Amygdala (tissue), 56 donors: ENCODE results near the gene OVOL2.
"Not testable (repeated sequence)": the region's sequence is repeated elsewhere in the genome, so short reads cannot be mapped to it uniquely, and the experiment has no call there.

Experiments
- DNase-seq, 56 donors: peaks; one replicate each; lab custom pipeline; 2025; lab: John Stamatoyannopoulos, UW

Gene OVOL2

DNA sequence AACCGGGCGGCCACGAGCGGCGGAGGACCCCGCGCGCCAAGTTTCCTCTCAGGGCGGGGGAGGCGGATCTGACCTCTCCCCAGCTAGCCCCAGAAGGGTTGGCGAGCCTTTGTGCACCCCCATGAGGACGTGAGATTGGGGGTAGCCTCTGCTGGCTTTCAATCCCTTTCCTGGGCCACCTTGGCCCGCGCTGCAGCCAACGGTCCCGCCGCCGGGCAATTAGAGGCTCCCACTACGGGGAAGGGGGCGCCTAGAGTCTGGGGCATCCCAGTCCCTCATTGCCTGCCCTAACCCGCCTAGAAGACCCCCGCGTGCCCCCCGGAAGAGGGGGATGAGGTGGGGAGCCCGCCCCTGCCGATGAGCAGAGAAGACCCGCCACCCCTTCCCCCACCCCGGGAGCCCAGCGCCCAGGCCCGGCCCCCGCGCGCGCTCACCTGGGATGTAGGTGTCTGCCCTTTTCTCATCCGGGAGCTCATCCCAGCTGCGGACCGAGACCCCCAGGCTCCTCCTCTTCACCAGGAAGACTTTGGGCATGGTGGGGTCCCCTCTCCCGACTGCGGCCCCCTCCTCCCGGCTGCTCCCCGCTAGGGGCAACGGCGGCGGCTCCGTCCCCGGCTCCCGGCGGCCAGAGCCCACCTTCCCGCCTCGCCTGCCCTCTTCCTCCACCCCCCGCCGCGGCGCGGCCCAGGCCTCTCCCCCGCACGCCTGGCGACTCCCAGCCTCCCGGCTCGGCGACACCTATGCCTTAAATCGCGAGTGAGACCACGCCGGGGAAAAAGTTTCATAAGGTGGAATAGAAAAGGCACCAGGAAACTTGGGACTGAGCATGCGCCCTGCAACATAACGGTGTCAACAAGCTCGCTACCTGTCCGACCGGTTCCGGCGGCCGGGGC, at the start of gene OVOL2:
Gene OVOL2 (minus strand): TSS at position 816 of the 893 bp plus-strand sequence. CDS start 282 bp downstream, at position 534.
- DNase-seq: no peak

DNA sequence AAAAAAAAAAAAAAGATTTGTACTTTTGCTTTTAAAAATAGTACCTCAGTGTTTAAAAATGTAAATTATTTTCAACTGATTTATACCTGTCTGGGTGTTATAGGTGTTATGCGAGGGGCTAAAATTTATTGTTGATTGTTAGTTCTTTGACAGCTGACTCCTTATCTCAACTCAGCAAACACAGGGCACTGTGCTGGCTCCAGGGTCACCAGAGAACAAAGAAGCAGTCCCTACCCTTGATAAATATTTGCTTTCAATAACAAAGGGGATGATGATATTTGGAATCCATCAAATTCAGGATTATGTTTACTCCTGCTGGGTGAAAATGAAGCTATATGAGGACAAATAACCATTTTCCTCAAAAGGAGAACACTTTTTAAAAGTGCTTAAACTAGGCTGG, 45.8 kb upstream of the OVOL2 start:
- DNase-seq: no peak

DNA sequence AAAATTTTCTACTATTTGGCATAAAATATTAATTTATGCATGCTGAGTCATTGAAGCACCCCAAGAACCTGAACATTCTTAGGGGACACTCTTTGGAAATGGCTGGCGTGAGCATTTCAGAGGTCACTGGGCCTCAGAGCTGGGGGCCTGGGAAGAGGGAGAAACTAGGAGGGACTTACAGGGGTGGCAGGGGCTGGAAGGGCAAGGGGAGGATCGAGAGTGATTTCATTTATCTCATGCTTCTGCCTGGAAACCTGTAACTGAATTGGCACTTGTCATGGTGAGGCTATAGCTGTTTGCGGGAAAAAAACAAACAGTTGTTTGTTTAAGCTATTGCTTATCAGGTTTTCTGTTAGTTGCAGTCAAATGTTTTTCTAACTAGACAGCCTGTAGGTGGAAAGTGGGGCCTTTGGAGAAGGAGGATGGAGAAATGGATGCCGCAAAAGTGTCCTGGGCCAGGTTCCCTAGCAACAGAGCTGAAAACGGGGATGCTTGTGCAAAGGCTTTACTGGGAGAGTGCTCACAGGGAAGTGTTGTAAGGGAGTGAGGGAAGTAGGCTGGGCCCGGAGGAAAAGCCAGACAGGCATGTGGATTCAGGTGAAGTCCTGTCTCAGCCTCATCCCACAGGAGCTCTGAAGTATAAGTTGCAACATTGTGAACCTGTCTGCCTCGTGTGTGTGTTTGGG, 43.6 kb upstream of the OVOL2 start:
- DNase-seq: peak in 1 of 56 donors; percentile 1

DNA sequence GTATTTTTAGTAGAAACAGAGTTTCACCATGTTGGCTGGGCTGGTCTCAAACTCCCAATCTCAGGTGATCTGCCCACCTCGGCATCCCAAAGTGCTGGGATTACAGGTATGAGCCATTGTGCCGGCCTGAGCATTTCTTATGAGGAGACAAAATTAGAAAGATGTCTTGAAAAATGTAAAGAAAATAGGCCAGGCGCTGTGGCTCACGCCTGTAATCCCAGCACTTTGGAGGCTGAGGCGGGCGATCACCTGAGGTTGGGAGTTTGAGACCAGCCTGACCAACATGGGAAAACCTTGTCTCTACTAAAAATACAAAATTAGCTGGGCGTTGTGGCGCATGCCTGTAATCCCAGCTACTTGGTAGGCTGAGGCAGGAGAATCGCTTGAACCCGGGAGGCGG, 42.9 kb upstream of the OVOL2 start:
- not testable (repeated sequence) for DNase-seq

DNA sequence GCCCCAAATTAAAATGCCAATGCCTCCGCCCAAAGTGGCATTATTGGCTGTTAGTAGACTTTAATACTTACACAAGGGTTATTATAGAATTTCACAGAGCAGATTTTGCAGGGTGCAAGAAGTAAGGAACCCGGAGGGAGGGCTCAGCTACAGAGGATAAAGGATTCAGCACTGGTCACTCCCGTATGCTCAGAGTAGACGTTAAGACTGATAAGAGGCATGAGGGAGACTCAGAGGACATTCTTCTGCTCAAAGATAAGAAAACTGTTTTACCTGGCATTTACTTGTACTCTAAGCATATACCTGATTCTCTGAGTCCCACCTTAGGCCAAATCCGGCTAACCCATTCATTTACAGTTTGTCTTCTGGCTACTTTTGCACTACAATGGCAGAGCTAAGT, 36.5 kb upstream of the OVOL2 start:
- no peak for DNase-seq

DNA sequence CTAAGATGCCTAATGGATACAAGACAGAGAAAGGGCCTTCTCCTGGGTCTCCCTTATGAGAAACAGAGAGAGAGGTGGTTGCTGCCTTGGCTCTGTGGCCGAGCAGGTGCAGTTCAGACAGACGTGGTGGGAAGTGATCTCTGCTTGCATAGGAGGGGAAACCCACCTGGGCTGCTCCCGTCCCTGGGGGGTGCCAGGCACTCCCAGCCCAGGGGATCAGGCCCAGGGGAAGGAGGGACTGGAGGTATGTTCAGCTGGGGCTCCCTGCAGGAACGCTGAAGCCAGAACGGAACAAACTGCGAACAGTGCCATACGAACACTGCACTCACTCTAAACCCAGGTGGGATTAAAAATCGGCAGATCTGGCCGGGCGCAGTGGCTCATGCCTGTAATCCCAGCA, 35.7 kb upstream of the OVOL2 start:
- no peak for DNase-seq

DNA sequence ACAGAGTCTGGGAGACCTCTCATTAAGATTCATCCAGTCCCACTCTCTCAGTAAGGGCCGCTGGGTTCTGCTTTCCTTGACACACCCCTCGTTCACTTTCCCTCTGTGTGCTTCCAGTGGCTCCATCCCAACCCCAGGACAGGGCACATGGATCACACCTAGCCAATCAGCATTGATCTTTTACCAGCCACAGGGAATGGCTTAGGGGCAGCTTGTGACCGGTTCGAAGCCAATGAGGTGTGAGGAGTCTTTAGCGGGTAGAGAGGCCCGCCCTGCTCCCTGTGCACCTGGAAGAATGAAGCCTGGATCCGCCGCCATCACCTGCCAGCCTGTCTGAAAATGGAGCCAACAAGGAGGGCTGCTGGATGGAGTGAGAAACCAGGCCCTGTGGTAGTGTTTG, 35.2 kb upstream of the OVOL2 start:
- DNase-seq: no peak

DNA sequence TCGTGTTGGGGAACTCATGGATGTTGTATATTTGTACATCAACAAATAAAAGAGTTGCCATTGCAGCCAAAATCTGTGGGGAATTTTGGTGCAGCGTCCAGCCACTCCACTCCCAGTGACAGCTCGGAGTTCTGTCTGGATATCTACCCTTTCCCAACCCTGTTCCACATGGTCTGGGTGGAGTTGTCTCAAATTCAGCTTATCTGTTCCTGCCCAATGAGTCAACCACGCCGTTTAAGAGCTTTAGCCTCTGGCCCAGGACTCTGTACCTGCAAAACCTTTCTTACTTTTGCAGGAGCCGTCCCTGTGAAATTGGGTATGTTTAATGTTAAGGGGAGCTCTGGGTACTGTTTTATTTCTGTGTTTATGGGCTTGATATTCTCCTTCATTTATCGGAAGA, 33.9 kb upstream of the OVOL2 start:
- DNase-seq: no peak

DNA sequence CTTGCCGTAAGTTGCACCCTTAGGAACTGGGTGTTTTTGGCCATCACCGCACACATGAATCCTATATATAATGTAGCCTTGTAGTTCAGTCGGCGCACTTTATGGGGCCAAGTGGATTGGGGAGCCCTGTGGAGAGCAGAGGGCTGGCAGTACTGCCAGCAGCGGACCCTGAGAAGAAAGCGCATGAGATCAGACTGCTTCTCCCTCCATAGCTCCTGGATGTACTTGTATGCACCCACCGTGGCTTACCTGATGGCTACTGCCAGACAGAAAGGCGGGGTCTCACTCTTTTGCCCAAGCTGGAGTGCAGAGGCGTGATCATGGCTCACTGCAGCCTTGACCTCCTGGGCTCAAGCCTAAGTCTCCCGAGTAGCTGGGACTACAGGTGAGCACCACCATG, 32.8 kb upstream of the OVOL2 start:
- no peak for DNase-seq

DNA sequence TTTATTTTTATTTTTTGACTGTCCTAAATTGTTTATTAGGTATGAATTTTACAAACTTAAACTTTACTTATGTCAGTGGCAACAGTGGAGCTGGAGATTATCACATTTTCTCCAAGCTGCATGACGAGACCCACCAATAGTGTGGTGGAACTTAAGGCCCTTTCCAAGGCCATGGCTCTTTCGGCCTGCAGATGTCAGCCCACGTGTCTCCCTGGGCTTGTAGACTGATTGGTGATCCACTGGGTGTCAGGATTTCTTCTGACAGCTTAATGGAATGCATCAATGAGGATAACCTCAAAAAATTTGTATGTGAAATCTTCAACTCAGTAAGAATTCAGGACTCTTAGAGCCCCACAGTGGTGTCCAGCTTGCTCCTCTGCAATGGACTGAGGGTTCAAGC, 32.3 kb upstream of the OVOL2 start:
- no peak for DNase-seq

DNA sequence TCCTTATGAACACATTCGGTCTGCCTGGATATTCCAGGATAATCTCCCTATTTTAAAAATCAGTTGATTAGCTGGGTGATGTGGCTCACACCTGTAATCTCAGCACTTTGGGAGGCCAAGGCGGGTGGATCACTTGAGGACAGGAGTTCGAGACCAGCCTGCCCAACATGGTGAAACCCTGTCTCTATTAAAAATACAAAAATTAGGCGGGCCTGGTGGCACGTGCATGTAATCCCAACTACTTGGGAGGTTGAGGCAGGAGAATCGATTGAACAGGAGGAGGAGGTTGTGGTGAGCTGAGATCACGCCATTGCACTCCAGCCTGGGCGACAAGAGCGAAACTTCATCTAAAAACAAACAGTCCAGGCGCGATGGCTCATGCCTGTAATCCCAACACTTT, 31.1 kb upstream of the OVOL2 start:
- DNase-seq: not testable (repeated sequence)

DNA sequence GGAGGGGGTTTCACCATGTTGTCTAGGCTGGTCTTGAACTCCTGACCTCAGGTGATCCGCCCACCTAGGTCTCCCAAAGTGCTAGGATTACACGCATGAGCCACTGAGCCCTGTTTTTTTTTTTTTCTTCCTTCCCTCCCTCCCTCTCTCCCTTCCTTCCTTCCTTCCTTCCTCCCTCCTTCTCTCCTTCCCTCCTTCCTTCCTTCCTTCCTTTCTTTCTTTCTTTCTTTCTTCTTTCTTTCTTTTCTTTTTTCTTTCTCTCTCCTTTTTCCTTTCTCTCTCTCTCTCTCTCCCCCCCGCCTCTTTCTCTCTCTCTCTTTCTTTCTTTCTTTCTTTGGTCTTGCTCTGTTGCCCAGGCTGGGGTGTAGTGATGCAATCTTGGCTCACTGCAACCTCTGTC, 30.6 kb upstream of the OVOL2 start:
- DNase-seq: not testable (repeated sequence)

DNA sequence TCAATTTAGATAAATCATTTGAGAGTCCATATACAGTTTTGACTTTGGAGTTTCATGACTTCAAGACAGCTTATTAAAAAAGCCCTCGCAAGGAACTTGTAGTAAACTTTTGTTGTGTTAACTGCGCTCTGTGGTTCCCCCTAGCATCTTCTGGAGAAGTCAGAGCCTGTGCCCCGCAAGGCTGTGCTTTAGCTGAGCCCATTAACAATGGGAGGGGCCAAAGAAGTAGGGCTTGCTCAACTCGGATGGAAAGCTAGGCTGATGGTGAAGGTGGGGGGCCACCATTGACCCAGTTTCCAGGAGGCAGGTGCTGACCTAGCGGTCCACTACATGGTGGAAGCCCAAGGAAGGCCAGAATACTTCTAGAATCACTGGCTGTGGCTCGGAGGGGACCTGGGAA, 29.3 kb upstream of the OVOL2 start:
- no peak for DNase-seq

DNA sequence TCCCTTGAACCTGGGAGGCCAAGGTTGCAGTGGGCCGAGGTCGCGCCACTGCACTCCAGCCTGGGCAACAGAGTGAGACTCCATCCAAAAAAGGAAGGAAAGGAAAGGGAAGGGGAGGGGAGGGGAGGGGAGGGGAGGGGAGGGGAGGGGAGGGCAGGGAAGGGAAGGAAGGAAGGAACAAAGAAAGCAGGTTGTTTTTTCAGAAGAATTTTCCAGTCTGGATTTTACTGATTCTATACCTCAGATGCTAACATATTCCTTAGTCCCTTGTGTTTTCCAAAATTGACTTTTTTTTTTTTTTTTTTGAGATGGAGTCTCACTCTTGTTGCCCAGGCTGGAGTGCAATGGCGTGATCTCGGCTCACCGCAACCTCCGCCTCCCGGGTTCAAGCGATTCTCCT, 23.1 kb upstream of the OVOL2 start:
- DNase-seq: not testable (repeated sequence)

DNA sequence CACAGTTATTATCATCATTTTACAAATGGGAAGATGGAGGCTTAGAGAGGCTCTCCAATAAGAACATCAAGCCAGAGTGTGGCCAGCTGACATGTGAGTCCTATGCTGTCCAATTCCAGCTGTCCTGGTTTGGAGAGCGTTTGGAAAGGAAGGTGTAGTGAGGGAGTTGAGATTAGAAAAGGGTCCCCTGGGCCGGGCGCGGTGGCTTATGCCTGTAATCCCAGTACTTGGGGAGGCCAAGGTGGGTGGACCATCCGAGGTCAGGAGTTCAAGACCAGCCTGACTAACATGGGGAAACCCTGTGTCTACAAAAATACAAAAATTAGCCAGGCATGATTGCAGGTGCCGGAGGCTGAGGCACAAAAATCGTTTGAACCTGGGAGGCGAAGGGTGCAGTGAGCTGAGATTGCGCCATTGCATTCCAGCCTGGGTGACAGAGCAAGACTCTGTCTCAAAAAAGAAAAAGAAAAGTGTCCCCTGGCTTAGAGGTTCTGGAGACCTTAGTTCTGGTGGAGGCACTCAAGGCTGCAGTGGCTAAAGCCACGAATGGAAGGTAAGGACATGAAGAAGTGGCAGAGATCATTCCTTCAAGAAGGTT, 22.1 kb upstream of the OVOL2 start:
- no peak for DNase-seq

DNA sequence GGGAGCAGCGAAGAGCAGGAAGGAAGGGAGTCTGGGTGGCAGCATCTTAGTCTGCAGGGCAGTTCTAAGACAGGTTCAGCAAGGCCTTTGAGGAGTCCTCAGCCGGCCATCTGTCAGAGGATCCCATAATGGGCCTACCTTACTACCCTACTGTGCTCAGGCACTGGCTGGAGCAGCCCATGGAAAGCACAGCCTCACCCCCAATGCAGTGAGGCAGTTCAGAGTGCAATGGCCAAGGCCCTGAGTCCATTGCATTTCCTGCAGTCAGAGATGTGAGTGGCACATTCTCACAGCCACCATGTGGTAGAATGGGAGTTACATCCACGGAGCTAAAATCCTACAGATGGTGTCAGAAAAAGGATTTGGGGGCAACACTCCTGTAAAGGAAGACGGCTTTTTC, 19.4 kb upstream of the OVOL2 start:
- no peak for DNase-seq

DNA sequence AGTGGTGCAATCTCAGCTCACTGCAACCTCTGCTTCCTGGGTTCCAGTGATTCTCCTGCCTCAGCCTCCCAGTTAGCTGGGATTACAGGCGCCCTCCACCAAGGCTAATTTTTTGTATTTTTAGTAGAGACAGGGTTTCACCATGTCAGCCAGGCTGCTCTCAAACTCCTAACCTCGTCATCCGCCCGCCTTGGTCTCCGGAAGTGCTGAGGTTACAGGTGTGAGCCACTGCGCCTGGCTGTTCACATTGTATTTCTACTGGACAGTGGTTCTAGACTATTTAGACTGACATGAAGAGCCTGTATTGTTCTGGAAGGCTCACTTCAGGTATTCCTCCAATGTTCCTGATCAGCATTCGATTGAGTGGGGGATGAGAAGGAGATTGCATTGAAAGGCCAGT, 14.8 kb upstream of the OVOL2 start:
- no peak for DNase-seq

DNA sequence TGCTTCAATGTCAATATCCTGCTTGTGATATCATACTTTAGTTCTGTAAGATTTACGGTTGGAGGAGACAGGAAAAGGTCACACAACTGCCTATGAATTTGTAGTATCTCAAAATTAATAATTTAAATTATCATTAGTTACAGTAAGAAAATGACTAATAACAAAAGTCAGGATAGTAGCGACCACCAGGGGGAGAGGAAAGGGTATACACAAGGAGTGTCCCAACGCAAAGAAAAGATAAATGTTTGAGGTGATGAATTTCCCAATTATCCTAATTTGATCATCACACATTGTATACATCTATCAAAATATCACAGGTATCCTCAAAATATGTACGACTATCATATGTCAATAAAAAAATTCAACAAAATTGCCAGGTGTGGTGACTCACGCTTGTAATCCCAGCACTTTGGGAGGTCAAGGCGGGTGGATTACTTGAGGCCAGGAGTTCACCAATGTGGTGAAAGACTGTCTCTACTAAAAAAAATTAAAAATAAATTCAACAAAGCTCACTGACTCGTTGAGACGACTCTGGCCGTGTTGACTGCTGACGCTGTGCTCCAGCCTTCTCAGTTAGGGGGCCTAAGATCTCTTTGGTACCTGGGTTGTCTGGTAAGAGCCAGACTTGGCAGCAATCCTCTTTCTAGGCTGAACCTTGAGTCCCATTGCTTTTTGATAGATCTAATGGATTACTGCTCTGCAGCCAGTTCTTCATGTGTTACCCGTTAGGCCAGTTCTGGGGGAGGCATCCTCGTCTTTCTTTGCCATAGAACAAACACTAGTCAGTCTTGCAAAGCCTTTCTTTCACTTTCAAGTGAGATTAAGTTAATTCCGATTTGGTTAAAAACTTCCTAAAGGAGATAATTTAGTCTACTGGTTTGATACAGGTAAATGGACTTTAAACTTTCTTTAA, 9.0 kb upstream of the OVOL2 start:
- no peak for DNase-seq

DNA sequence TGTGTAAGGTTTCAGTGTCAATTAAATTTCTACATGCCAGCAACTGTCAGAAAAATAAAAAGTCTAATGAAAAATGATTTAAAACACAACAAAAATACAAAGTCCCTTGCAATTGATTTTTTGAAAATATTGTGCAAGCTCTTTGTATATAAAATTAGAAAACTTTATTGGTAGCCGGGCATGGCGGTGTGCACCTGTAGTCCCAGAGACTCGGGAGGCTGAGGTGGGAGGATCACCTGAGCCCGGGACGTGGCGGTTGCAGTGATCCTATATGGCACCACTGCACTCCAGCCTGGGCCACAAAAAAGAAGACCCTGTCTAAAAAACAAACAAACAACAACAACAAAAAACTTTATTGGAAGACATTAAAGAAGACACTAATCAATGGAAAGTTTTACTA, 6.0 kb upstream of the OVOL2 start:
- DNase-seq: no peak

DNA sequence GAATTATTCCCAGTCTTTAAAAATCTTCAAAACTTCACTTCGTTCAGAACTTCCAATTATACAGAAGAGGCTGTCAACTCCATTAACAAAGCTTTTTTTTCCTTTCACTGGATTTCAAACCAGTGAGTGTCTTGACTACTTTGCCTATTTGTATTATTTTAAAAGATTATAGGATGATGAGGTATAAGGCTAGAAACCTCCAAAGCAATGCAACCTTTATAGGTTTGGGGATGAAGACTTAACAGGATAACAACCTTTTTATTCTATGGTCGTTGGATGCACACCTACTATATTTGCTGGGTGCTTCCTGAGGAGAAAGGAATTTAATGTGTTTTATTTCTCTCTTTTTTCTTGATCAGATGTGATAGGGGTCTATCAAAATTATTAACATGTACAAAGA, 1.9 kb upstream of the OVOL2 start:
- no peak for DNase-seq
